HEK293 (cell line): ENCODE results near the gene SMS.

ENCODE experiments used
- AEBP2 ChIP-seq: fragments of 450-650 bp; formaldehyde crosslinking; IDR thresholded peaks from 2 replicates; pipeline ENCODE4 v1.5.1; 2016; ENCODE audit warnings: missing biosample characterization, missing genetic modification characterization, borderline replicate concordance
- MYNN ChIP-seq: fragments of 450-650 bp; formaldehyde crosslinking; IDR thresholded peaks from 2 replicates; pipeline ENCODE4 v1.5.1; 2016; ENCODE audit warnings: missing biosample characterization, missing genetic modification characterization, borderline replicate concordance
- PRDM4 ChIP-seq: fragments of 450-650 bp; formaldehyde crosslinking; IDR thresholded peaks from 2 replicates; pipeline ENCODE4 v1.5.1; 2017; ENCODE audit warnings: missing biosample characterization, missing genetic modification characterization
- YY1 ChIP-seq: fragments of 450-650 bp; formaldehyde crosslinking; IDR thresholded peaks from 2 replicates; pipeline ENCODE4 v1.5.1; 2018; ENCODE audit warnings: missing biosample characterization, missing genetic modification characterization
- ZBTB1 ChIP-seq: fragments of 450-650 bp; formaldehyde crosslinking; IDR thresholded peaks from 2 replicates; pipeline ENCODE4 v1.5.1; 2016; ENCODE audit warnings: missing biosample characterization, missing genetic modification characterization
- ZBTB21 ChIP-seq: fragments of 450-650 bp; formaldehyde crosslinking; IDR thresholded peaks from 2 replicates; pipeline ENCODE4 v1.5.1; 2017; ENCODE audit warnings: missing biosample characterization, missing genetic modification characterization
- ZNF24 ChIP-seq: fragments of 450-650 bp; formaldehyde crosslinking; IDR thresholded peaks from 2 replicates; pipeline ENCODE4 v1.5.1; 2016; ENCODE audit warnings: missing biosample characterization, missing genetic modification characterization
- ZNF274 ChIP-seq, 2 experiments: fragments of 200-500 bp in 1 of 2; fragments of 450-650 bp in 1 of 2; sonication (Bioruptor generic) in 1 of 2; formaldehyde crosslinking in 1 of 2; IDR thresholded peaks; 2 replicates each; pipeline versions ENCODE4 v1.5.1 to v1.6.1; 2014 to 2016; ENCODE audit warnings: borderline replicate concordance in 1 of 2, inconsistent platforms in 1 of 2, low read length in 1 of 2, missing biosample characterization in 1 of 2, missing genetic modification characterization in 1 of 2
- ZNF324 ChIP-seq: fragments of 450-650 bp; formaldehyde crosslinking; IDR thresholded peaks from 2 replicates; pipeline ENCODE4 v1.5.1; 2016; ENCODE audit warnings: missing biosample characterization, missing genetic modification characterization
- ZNF580 ChIP-seq: fragments of 450-650 bp; formaldehyde crosslinking; IDR thresholded peaks from 2 replicates; pipeline ENCODE4 v1.5.1; 2016; ENCODE audit warnings: missing biosample characterization, missing genetic modification characterization
- TF ChIP-seq, protein P1 (sequence below): fragments of 450-650 bp; formaldehyde crosslinking; IDR thresholded peaks from 2 replicates; pipeline ENCODE4 v1.5.1; 2016; ENCODE audit warnings: missing biosample characterization, missing genetic modification characterization
- TF ChIP-seq, protein P2 (sequence below): fragments of 450-650 bp; formaldehyde crosslinking; IDR thresholded peaks from 2 replicates; pipeline ENCODE4 v1.5.1; 2017; ENCODE audit warnings: missing biosample characterization, missing genetic modification characterization
- TF ChIP-seq, protein P3 (sequence below): fragments of 450-650 bp; formaldehyde crosslinking; IDR thresholded peaks from 2 replicates; pipeline ENCODE4 v1.5.1; 2016; ENCODE audit warnings: missing biosample characterization, missing genetic modification characterization

DNA sequence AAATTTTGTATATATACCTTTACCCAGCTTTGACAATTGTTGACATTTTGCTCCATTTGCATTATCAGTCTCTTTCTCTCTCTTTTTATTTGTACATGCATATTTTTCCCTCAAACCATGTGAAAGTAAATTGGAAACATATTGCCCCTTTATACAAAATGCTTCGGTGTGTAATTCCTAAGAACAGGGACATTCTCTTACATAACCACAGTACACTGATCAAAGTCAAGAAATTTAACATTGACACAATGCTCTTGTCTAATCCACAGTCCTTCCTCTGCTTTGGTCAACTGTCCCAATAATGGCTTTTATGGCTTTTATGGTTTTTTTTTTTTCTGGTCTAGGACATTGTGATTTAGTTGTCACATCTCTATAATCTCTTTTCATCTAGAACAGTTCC lies 9.5 kb upstream of the SMS start:
- TF ChIP-seq, protein P1, sequence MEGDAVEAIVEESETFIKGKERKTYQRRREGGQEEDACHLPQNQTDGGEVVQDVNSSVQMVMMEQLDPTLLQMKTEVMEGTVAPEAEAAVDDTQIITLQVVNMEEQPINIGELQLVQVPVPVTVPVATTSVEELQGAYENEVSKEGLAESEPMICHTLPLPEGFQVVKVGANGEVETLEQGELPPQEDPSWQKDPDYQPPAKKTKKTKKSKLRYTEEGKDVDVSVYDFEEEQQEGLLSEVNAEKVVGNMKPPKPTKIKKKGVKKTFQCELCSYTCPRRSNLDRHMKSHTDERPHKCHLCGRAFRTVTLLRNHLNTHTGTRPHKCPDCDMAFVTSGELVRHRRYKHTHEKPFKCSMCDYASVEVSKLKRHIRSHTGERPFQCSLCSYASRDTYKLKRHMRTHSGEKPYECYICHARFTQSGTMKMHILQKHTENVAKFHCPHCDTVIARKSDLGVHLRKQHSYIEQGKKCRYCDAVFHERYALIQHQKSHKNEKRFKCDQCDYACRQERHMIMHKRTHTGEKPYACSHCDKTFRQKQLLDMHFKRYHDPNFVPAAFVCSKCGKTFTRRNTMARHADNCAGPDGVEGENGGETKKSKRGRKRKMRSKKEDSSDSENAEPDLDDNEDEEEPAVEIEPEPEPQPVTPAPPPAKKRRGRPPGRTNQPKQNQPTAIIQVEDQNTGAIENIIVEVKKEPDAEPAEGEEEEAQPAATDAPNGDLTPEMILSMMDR (tag by site-specific recombination), result no peak
- TF ChIP-seq YY1 (tag by site-specific recombination), result no peak
- TF ChIP-seq ZBTB21 (tag by site-specific recombination), result no peak
- no peak for TF ChIP-seq AEBP2 (tag by site-specific recombination)
- TF ChIP-seq MYNN (tag by site-specific recombination), result no peak
- no peak for TF ChIP-seq ZNF324 (tag by site-specific recombination)
- TF ChIP-seq, protein P2, sequence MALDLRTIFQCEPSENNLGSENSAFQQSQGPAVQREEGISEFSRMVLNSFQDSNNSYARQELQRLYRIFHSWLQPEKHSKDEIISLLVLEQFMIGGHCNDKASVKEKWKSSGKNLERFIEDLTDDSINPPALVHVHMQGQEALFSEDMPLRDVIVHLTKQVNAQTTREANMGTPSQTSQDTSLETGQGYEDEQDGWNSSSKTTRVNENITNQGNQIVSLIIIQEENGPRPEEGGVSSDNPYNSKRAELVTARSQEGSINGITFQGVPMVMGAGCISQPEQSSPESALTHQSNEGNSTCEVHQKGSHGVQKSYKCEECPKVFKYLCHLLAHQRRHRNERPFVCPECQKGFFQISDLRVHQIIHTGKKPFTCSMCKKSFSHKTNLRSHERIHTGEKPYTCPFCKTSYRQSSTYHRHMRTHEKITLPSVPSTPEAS, result no peak
- TF ChIP-seq ZBTB1 (tag by site-specific recombination), result no peak
- no peak for TF ChIP-seq ZNF580 (tag by site-specific recombination)
- TF ChIP-seq, protein P3, sequence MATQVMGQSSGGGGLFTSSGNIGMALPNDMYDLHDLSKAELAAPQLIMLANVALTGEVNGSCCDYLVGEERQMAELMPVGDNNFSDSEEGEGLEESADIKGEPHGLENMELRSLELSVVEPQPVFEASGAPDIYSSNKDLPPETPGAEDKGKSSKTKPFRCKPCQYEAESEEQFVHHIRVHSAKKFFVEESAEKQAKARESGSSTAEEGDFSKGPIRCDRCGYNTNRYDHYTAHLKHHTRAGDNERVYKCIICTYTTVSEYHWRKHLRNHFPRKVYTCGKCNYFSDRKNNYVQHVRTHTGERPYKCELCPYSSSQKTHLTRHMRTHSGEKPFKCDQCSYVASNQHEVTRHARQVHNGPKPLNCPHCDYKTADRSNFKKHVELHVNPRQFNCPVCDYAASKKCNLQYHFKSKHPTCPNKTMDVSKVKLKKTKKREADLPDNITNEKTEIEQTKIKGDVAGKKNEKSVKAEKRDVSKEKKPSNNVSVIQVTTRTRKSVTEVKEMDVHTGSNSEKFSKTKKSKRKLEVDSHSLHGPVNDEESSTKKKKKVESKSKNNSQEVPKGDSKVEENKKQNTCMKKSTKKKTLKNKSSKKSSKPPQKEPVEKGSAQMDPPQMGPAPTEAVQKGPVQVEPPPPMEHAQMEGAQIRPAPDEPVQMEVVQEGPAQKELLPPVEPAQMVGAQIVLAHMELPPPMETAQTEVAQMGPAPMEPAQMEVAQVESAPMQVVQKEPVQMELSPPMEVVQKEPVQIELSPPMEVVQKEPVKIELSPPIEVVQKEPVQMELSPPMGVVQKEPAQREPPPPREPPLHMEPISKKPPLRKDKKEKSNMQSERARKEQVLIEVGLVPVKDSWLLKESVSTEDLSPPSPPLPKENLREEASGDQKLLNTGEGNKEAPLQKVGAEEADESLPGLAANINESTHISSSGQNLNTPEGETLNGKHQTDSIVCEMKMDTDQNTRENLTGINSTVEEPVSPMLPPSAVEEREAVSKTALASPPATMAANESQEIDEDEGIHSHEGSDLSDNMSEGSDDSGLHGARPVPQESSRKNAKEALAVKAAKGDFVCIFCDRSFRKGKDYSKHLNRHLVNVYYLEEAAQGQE (tag by site-specific recombination), result no peak
- no peak for TF ChIP-seq ZNF274 (IDR thresholded peaks at IDR 0.05; ENCODE audit: low read length)
- no peak for TF ChIP-seq ZNF274 (tag by site-specific recombination; IDR thresholded peaks at IDR 0.05; ENCODE audit: borderline replicate concordance)
- TF ChIP-seq PRDM4 (tag by site-specific recombination), result no peak
- no peak for TF ChIP-seq ZNF24 (tag by site-specific recombination)
